ENCODE results near the gene UBE2L3.
A peak's percentile ranks its signal among the peaks of the same experiment; 100 is the strongest.

The UBE2L3 gene

GRCh38 chr22:21646608-21647590 is 79.4 kb downstream of the UBE2L3 start:
- peak; percentile 72 for DNase-seq

DNA sequence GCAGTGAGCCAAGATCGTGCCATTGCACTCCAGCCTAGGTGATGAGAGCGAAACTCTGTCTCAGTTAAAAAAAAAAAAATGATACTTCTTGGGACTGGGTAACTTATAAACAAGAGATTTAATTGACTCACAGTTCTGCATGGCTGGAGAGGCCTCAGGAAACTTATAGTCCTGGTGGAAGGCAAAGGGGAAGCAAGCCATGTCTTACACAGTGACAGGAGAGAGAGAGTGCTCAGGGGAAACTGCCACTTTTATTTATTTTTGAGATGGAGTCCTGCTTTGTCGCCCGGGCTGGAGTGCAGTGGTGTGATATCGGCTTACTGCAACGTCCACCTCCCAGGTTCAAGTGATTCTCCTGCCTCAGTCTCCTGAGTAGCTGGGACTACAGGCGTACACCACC is 82.8 kb downstream of the UBE2L3 start:
- no peak for DNase-seq

DNA sequence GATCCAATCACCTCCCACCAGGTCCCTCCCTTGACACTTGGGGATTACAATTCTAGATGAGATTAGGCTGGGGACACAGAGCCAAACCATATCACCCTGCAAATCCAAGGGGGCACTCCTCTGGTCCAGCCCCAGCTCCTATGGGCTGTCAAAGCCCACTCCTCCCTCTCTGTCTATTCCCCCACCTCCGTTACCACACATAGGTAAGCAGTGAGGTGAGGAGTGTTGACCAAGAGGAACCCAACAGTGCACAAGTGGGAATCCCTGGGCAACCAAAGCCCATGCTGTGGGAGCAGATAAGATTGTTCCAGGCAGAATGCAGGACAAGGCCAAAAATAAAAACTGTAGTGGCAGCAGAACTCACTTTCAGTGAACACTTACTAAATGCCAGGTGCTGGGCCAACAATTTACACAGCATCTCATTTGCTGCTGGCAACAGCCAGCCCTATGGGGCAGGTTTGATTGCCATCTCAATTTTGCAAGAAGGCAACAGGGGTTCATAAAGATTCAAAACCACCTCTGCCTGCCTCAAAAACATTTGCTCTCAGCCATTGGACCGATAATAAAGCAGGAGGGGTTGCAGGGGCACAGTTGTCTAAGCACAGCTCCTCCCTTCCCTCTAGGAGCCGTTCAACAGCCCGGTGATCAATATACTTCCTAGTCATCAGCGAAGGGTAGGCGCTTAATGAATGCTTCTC is 83.5 kb downstream of the UBE2L3 start:
- peak; percentile 29 for DNase-seq

DNA sequence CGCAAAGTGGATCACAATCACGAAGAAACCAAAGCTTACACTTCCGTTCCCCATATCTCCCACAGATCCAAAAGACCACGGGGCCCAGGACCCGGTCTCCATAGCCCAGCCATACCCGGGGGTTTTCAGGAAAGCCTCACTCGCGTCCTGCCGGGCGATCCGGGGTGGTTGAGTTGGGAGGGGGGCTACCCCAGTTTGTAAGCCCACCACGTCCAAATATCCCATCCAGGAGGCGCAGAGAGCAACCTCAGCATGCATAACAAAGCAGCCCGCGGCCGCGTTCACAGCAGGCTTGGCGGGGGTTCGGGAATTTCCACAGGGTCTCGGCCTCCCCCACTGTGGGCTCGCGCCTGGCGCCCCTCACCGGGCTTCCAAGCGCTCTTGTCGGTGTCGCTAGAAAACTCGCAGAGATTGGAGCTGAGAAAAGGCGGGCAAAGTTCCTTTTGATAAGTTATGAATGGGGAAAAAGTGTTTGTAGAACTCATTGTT is 84.1 kb downstream of the UBE2L3 start:
- DNase-seq, result no peak

GRCh38 chr22:21652010-21652546 is 84.6 kb downstream of the UBE2L3 start:
- DNase-seq, result peak; percentile 76

GRCh38 chr22:21652547-21653545 is 85.3 kb downstream of the UBE2L3 start:
- DNase-seq, result no peak

DNA sequence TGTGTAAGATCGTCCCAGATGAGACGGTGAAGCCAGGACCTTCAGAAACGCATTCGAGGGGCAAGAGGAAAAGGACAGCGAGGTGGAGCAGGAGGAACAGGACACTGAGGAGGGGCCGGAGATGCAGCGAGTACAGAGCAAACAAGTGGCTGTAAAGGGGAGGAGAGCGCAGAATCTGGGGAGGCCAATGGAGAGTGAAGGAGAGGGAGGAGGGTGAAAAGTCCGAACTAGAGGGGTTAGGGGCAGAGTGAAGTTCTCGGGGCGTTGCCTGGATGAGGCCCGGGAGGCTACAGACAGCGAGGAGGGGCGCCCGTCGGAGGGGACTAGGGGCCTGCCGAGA is 89.5 kb downstream of the UBE2L3 start:
- DNase-seq, result peak; percentile 57

DNA sequence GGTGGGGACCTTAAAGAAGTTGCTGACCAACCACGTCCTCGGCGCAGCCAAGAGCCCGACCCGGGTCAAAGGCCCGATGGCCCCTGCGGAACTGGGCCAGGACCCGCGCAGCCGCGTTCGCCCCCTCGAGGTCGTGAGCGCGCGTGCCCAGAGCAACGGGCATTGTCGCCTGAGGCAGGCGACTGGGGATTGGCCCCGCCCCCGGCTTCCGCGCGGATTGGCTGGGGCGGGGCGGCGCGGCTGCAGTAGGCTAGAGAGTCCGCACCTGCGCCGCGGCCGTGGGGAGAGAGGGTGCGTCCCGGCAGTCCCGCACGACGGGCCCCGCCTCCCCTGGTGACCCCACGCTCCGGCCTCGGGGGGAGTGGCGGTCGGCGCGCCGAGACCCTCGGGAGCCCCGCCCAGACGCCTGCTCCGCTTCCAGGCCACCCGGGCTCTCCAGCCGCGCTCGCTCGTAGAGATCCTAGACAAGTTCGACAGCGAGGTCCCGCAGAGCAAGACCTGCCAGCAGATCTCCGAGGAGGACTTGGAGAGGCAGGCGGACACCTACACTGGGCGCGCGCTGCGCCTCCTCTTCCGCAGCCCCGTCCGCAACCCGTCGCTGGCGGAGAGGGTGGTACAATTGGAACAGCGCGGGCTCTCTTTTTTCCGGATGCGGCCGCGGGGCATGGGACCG is 90.0 kb downstream of the UBE2L3 start:
- DNase-seq, result peak; percentile 85

DNA sequence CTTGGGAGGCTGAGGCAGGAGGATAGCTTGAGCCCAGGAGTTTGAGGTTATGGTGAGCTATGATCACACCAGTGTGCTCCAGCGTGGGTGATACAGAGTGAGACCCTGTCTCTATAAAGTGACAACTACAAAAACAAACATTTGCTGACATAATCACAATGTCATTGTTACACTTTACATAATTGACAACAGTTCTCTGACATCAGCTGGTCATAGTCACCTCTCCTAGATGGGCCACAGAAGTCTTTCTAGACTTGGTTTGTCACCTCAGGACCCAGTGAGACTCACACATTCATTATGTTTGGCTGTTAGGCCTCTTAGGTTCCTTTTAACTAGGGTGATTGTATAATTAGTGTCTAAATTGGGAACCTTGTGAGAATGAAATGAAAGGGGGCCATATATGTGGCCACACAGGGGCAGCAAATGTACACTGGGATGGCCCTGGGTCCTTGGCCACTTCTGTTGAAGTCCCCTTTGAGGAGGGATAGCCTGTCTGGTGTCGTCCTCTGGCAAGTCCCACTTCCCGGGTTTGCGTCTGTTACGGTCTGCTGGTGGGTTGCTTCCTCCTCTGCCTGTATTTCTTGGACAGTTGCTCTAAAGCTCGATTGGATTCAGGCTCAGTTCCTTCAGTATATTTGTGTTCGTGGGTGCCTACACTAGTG is 92.5 kb downstream of the UBE2L3 start:
- no peak for DNase-seq

GRCh38 chr22:21660904-21661303 is 93.4 kb downstream of the UBE2L3 start:
- no peak for DNase-seq

DNA sequence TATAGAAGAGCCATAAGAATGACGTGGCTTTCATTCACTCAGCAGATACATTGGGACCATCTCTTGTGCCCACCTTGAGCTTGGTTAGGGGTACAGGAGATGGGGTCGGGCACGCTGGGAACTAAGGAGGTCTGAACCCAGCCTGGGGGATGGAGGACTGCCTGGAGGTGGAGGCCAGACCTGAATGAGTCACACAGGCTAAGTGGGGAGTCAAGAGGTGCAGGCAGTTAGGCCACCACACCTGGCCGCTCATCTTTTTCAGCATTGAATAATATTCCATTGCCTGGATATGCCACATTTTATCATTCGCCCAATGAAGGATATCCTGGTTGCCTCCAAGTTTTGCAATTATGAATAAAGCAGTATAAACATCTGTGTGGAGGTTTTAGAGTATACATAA is 94.5 kb downstream of the UBE2L3 start:
- DNase-seq, result no peak

DNA sequence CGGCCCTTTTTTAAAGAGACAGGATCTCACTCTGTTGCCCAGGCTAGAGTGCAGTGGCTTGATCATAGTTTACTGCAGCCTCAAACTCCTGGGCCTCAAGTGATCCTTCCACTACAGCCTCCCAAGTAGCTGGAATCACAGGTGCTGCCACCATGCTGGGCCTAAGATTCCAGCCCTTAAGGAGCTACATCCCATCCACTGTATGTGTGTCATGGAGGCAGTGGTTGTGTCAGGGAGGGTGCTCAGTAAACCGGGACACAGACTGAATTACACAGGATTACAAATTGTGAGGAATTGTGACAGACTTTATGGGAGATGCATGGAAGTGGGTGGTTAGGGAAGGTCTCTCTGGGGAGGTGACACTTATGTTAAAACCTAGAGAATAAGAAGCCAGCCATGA is 96.2 kb downstream of the UBE2L3 start:
- no peak for DNase-seq

DNA sequence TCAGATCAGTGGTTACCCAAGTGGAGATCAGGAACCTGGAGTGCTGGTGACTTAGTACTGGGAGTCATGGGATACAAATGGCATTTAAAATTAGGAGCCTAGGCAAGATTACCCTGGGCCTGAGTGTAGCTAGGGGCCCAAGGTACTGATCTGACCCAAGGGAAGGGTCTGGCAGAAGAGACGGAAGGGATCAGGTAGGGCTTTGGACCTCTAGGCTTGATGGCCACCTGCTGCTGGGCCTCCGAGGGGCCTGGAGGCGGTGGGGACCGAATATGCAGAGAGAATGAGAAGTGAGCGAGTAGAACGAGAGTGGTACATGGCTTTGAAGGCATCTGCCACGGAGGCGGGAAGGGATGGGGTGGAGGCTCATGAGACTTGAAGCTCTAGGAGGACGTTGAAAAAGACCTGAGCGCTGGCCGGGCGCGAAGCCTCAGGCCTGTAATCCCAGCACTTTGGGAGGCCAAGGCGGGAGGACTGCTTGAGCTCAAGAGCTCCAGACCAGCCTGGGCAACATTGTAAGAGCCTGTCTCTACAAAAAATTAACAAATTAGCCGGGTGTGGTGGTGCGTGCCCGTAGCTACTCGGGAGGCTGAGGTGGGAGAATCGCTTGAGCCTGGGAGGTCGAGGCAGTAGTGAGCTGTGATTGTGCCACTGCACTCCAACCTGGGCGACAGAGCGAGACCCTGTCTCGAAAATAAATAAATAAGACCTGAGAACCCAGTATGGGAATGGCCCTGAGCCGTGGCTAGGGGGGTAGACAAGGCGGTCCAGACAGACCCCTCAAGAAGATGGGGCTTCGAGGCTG is 97.7 kb downstream of the UBE2L3 start:
- peak; percentile 14 for DNase-seq

GRCh38 chr22:21666786-21667185 is 99.3 kb downstream of the UBE2L3 start:
- peak; percentile 10 for DNase-seq

DNA sequence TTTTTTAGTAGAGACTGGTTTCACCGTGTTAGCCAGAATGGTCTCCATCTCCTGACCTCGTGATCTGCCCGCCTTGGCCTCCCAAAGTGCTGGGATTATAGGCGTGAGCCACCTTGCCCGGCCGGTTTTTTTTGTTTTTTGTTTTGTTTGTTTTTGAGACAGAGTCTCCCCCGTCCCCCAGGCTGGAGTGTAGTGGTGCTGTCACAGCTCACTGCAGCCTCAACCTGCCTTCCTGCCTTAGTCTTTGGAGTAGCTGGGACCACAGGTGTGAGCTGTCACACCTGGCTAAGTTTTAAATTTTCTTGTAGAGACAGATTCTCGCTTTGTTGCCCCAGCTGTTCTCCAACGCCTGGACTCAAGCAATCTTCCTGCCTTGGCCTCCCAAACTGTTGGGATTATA is 101.5 kb downstream of the UBE2L3 start:
- DNase-seq, result peak; percentile 77

GRCh38 chr22:21672107-21672629 is 104.7 kb downstream of the UBE2L3 start:
- DNase-seq, result no peak

Measured in DMS53 (cell line).